ENCODE results near the gene DNAJB6.

- TF ChIP-seq TEAD1 (CRISPR knock-in tag; IDR thresholded peaks at IDR 0.05) = no peak
- TF ChIP-seq NFE2L1 (CRISPR knock-in tag; IDR thresholded peaks at IDR 0.05) = no peak
- no peak for TF ChIP-seq CTCF (IDR thresholded peaks at IDR 0.05)
- TF ChIP-seq JUN (CRISPR knock-in tag; IDR thresholded peaks at IDR 0.05) = no peak
- TF ChIP-seq MAX (CRISPR knock-in tag; IDR thresholded peaks at IDR 0.05) = no peak
- TF ChIP-seq NFYB (CRISPR knock-in tag; conservative IDR thresholded peaks at IDR 0.05; ENCODE audit: low read depth) = no peak
- no peak for TF ChIP-seq NR3C1 (CRISPR knock-in tag; conservative IDR thresholded peaks at IDR 0.05; ENCODE audit: low read depth)
- no peak for TF ChIP-seq ZNF263 (CRISPR knock-in tag; IDR thresholded peaks at IDR 0.05; ENCODE audit: low read depth)
- TF ChIP-seq ZNF232 (CRISPR knock-in tag; IDR thresholded peaks at IDR 0.05) = no peak
- no peak for TF ChIP-seq TP53 (CRISPR knock-in tag; IDR thresholded peaks at IDR 0.05)
Measured at GRCh38 chr7:157329447-157329846, 7.4 kb upstream of the DNAJB6 start.

All from WTC11 (cell line).